Neural crest cell (in vitro differentiated cells): ENCODE measurements around the gene CHST6. TPM values are rescaled to one million over a fixed set of nuclear protein-coding genes. Genes with fewer than 3 reads are reported as not detected.

Source experiments
- DNase-seq: peaks from one replicate; pipeline ENCODE4 v3.0.0; 2021; ENCODE audit warnings: low read depth, mixed read lengths, low spot score
- H3K27ac Mint-ChIP-seq: one replicate; pipeline ENCODE4 v1.8.0; 2021; ENCODE audit warnings: mild to moderate bottlenecking, mixed read lengths; ENCODE audit not compliant: unreplicated experiment
- H3K27me3 Mint-ChIP-seq: 2 replicates; pipeline ENCODE4 v1.8.0; 2021; ENCODE audit warnings: low read depth, mild to moderate bottlenecking, mixed read lengths
- H3K36me3 Mint-ChIP-seq: 2 replicates; pipeline ENCODE4 v1.8.0; 2021; ENCODE audit warnings: low read depth, mild to moderate bottlenecking, mixed read lengths
- H3K4me1 Mint-ChIP-seq: 2 replicates; pipeline ENCODE4 v1.8.0; 2021; ENCODE audit warnings: mixed read lengths
- H3K4me3 Mint-ChIP-seq: one replicate; pipeline ENCODE4 v1.8.0; 2021; ENCODE audit warnings: mild to moderate bottlenecking, mixed read lengths
- H3K9me3 Mint-ChIP-seq: 2 replicates; pipeline ENCODE4 v1.8.0; 2021; ENCODE audit warnings: mixed read lengths
- CTCF ChIP-seq: fragments of 200-600 bp; sonication (generic); conservative IDR thresholded peaks from 2 replicates; pipeline ENCODE4 v1.5.0; 2021; ENCODE audit warnings: antibody characterized with exemption, mild to moderate bottlenecking
- total RNA-seq: library from RNA; stranded (reverse); gene quantifications from 2 replicates; pipeline ENCODE4 v1.2.1, GENCODE V29; 2021

CHST6 gene
- total RNA-seq, 1 donor from 2014 or later, result 23.1 TPM

GRCh38 chr16:75482434-75483205, 12.6 kb downstream of the CHST6 start:
- Mint-ChIP-seq H3K4me1 (no peaks in the 10 kb centered on the region), H3K4me3 (no peak overlapping the region), H3K36me3 (peaks cover 2% of the 10 kb centered on the region), H3K27ac (peak overlapping the region; percentile 67), H3K27me3 (no peaks in the 10 kb centered on the region), H3K9me3 (no peaks in the 10 kb centered on the region)
- TF ChIP-seq CTCF, result no peak
- DNase-seq, result no peak

- TF ChIP-seq CTCF, result no peak
- Mint-ChIP-seq H3K36me3 (peaks cover 5% of the 10 kb centered on the region), H3K27ac (no peak overlapping the region), H3K4me3 (no peak overlapping the region), H3K4me1 (no peaks in the 10 kb centered on the region), H3K27me3 (no peaks in the 10 kb centered on the region), H3K9me3 (no peaks in the 10 kb centered on the region)
- no peak for DNase-seq
Measured at GRCh38 chr16:75481475-75481874, 13.8 kb downstream of the CHST6 start.

GRCh38 chr16:75479421-75479990, 15.7 kb downstream of the CHST6 start:
- no peak overlapping the region for H3K4me3 Mint-ChIP-seq
- no peak for TF ChIP-seq CTCF
- H3K4me1 Mint-ChIP-seq, result no peaks in the 10 kb centered on the region
- no peak overlapping the region for H3K27ac Mint-ChIP-seq
- H3K36me3 Mint-ChIP-seq, result peaks cover 7% of the 10 kb centered on the region
- no peak for DNase-seq
- H3K27me3 Mint-ChIP-seq, result no peaks in the 10 kb centered on the region
- no peaks in the 10 kb centered on the region for H3K9me3 Mint-ChIP-seq

- Mint-ChIP-seq H3K4me3 (no peak overlapping the region), H3K4me1 (no peaks in the 10 kb centered on the region), H3K36me3 (peaks cover 7% of the 10 kb centered on the region), H3K9me3 (no peaks in the 10 kb centered on the region), H3K27ac (no peak overlapping the region), H3K27me3 (no peaks in the 10 kb centered on the region)
- no peak for TF ChIP-seq CTCF
- DNase-seq, result no peak
Measured at GRCh38 chr16:75478480-75479345, 16.5 kb downstream of the CHST6 start.

- Mint-ChIP-seq H3K27me3 (no peaks in the 10 kb centered on the region), H3K4me3 (no peak overlapping the region), H3K36me3 (peaks cover 7% of the 10 kb centered on the region), H3K9me3 (no peaks in the 10 kb centered on the region), H3K27ac (peak overlapping the region; percentile 17), H3K4me1 (no peaks in the 10 kb centered on the region)
- TF ChIP-seq CTCF, result no peak
- DNase-seq, result no peak
Measured at GRCh38 chr16:75477680-75478473, 17.4 kb downstream of the CHST6 start.
